IMR-90 (cell line): ENCODE results near the gene OAF. TPM values are rescaled to one million over a fixed set of nuclear protein-coding genes. Genes with fewer than 3 reads are reported as not detected.

Source experiments
- ATAC-seq: fragments of 200-7000 bp; cut with Tn5 transposase; 2 replicates; pipeline ENCODE4 v1.9.1; 2020; ENCODE audit warnings: low read depth, mild to moderate bottlenecking, moderate library complexity
- BruUV-seq: library from RNA; stranded (reverse); fragments of 400-500 nt; replicated peaks from 2 replicates; lab custom pipeline; 2021; lab: Mats Ljungman, UMichigan
- CTCF ChIA-PET: fragments of 300-600 bp; formaldehyde crosslinking; extraction: SDS; loops from one replicate; lab custom pipeline; 2021; ENCODE audit warnings: antibody characterized with exemption; lab: Yijun Ruan, JAX
- POLR2A ChIA-PET: fragments of 300-600 bp; sonication (Branson Sonifier 250); formaldehyde crosslinking; loops from one replicate; lab custom pipeline; 2022; ENCODE audit warnings: antibody characterized with exemption; ENCODE audit not compliant: unreplicated experiment; lab: Charles Lee
- DNase-seq: peaks from one replicate; pipeline ENCODE4 v3.0.0; 2013
- H2AFZ ChIP-seq: replicated peaks from 2 replicates; pipeline ENCODE3; 2013; ENCODE audit warnings: low read length, mild to moderate bottlenecking; ENCODE audit not compliant: poor library complexity
- H2AK5ac ChIP-seq: 2 replicates; pipeline ENCODE4 v1.6.1; 2013; ENCODE audit warnings: low read depth, low read length, inconsistent platforms
- H2AK9ac ChIP-seq: replicated peaks from 2 replicates; pipeline ENCODE3; 2013; ENCODE audit warnings: mild to moderate bottlenecking, low read depth, low read length, moderate library complexity; ENCODE audit not compliant: poor library complexity
- H2BK120ac ChIP-seq: 2 replicates; pipeline ENCODE4 v1.6.1; 2013; ENCODE audit warnings: low read depth, low read length, inconsistent platforms
- H2BK15ac ChIP-seq: 3 replicates; pipeline ENCODE4 v1.6.1; 2013; ENCODE audit warnings: low read depth, low read length, inconsistent platforms
- H2BK20ac ChIP-seq: 2 replicates; pipeline ENCODE4 v1.6.1; 2013; ENCODE audit warnings: low read depth, mild to moderate bottlenecking, inconsistent platforms, low read length, moderate library complexity
- H2BK5ac ChIP-seq: 2 replicates; pipeline ENCODE4 v1.6.1; 2013; ENCODE audit warnings: mild to moderate bottlenecking, low read depth, low read length, inconsistent platforms; ENCODE audit not compliant: poor library complexity, severe bottlenecking
- H3K14ac ChIP-seq: replicated peaks from 2 replicates; pipeline ENCODE4 v1.6.1; 2013; ENCODE audit warnings: low read depth, low read length, inconsistent platforms
- H3K18ac ChIP-seq: 2 replicates; pipeline ENCODE4 v1.6.1; 2013; ENCODE audit warnings: low read depth, low read length, control low read depth
- H3K23ac ChIP-seq: 2 replicates; pipeline ENCODE4 v1.6.1; 2013; ENCODE audit warnings: low read depth, low read length, inconsistent platforms
- H3K27ac ChIP-seq: 2 replicates; pipeline ENCODE4 v1.5.1; 2013; ENCODE audit warnings: mild to moderate bottlenecking, control low read depth, low read length; ENCODE audit not compliant: insufficient read depth
- H3K27me3 ChIP-seq: 2 replicates; pipeline ENCODE4 v1.6.1; 2013; ENCODE audit warnings: low read length; ENCODE audit not compliant: control insufficient read depth, insufficient read depth
- H3K36me3 ChIP-seq: 2 replicates; pipeline ENCODE4 v1.6.1; 2013; ENCODE audit warnings: low read length, mixed read lengths; ENCODE audit not compliant: control insufficient read depth, insufficient read depth
- H3K4ac ChIP-seq: 2 replicates; pipeline ENCODE4 v1.6.1; 2013; ENCODE audit warnings: low read depth, low read length, inconsistent platforms
- H3K4me1 ChIP-seq: 2 replicates; pipeline ENCODE4 v1.6.1; 2013; ENCODE audit warnings: low read length, mixed read lengths; ENCODE audit not compliant: control insufficient read depth, insufficient read depth
- H3K4me2 ChIP-seq: 2 replicates; pipeline ENCODE4 v1.6.1; 2013; ENCODE audit warnings: low read depth, mild to moderate bottlenecking, control low read depth, low read length, moderate library complexity
- H3K4me3 ChIP-seq: 2 replicates; pipeline ENCODE4 v1.5.1; 2013; ENCODE audit warnings: low read depth, mild to moderate bottlenecking, control low read depth, low read length, moderate library complexity; ENCODE audit not compliant: insufficient read depth
- H3K56ac ChIP-seq: 2 replicates; pipeline ENCODE4 v1.6.1; 2013; ENCODE audit warnings: low read length, inconsistent platforms; ENCODE audit not compliant: insufficient read depth; ENCODE audit errors: extremely low read depth
- H3K79me1 ChIP-seq, 2 experiments: 2 replicates each; pipeline ENCODE4 v1.6.1; 2013; ENCODE audit warnings: low read length in 2 of 2, inconsistent platforms in 1 of 2, low read depth in 1 of 2
- H3K9ac ChIP-seq: 2 replicates; pipeline ENCODE4 v1.6.1; 2013; ENCODE audit warnings: low read depth, low read length, control low read depth
- H3K9me1 ChIP-seq: 2 replicates; pipeline ENCODE4 v1.6.1; 2013; ENCODE audit warnings: low read length, inconsistent platforms; ENCODE audit not compliant: insufficient read depth
- H3K9me3 ChIP-seq: 2 replicates; pipeline ENCODE4 v1.6.1; 2013; ENCODE audit warnings: low read length; ENCODE audit not compliant: control insufficient read depth, insufficient read depth
- H4K20me1 ChIP-seq: 2 replicates; pipeline ENCODE4 v1.6.1; 2013; ENCODE audit warnings: low read length, inconsistent platforms; ENCODE audit not compliant: insufficient read depth
- H4K5ac ChIP-seq: 2 replicates; pipeline ENCODE4 v1.6.1; 2013; ENCODE audit warnings: mild to moderate bottlenecking, low read depth, low read length, control low read depth
- H4K8ac ChIP-seq, 2 experiments: 2 replicates each; pipeline ENCODE4 v1.6.1; 2013; ENCODE audit warnings: low read depth in 2 of 2, low read length in 2 of 2, control low read depth in 1 of 2, inconsistent platforms in 1 of 2
- H4K91ac ChIP-seq: 2 replicates; pipeline ENCODE4 v1.6.1; 2013; ENCODE audit warnings: low read depth, low read length, inconsistent platforms; ENCODE audit not compliant: insufficient read depth
- CHD1 ChIP-seq: IDR thresholded peaks from 2 replicates; pipeline ENCODE4 v1.6.1; 2012; ENCODE audit warnings: low read depth, low read length, improper control_type of control experiment
- RCOR1 ChIP-seq: IDR thresholded peaks from 2 replicates; pipeline ENCODE4 v1.6.1; 2012; ENCODE audit warnings: mild to moderate bottlenecking, low read length, improper control_type of control experiment; ENCODE audit not compliant: insufficient replicate concordance
- WGBS, 2 experiments: methylation state at CpG; one replicate each; pipeline versions ENCODE4 v1.1.5 to v1.1.7; 2013; ENCODE audit warnings: missing lambda C conversion rate in 2 of 2; ENCODE audit not compliant: insufficient read length in 1 of 2; ENCODE audit errors: extremely low coverage in 2 of 2; 5-methylcytosine and 5-hydroxymethylcytosine counted together
- dilution Hi-C: fragments of 300-500 bp; cut with HindIII; formaldehyde crosslinking; loops from one replicate; pipeline ENCODE4 v1.14.3; 2018; ENCODE audit warnings: low sequenced_read_pairs; ENCODE audit not compliant: unreplicated experiment
- in situ Hi-C: fragments of 300-500 bp; cut with MboI; formaldehyde crosslinking; loops from 3 replicates; pipeline ENCODE4 v1.14.3; 2019; ENCODE audit warnings: low sequenced_read_pairs, inconsistent platforms, mixed read lengths
- intact Hi-C: fragments of 100-400 bp; cut with micrococcal nuclease; formaldehyde crosslinking; loops from 2 replicates; pipeline ENCODE4 v1.10.0; 2022
- polyA plus RNA-seq, 3 experiments: library from polyadenylated mRNA; depleted of rRNA; stranded (reverse); fragments of >200 nt; gene quantifications; 2 replicates each; pipeline ENCODE4 v1.2.3, GENCODE V29; 2012; ENCODE audit warnings: low replicate concordance in 1 of 3
- total RNA-seq: library from RNA; depleted of rRNA; stranded (reverse); fragments of >200 nt; gene quantifications from 2 replicates; pipeline ENCODE4 v1.2.3, GENCODE V29; 2012

OAF gene
- total and polyA plus RNA-seq, 2 of the 4 experiments (the other 2 are of a cell fraction) = 9.9 to 42.0 TPM

GRCh38 chr11:120199613-120200012, 11.2 kb upstream of the OAF start:
- BruUV-seq = no TSS peak
- H3K79me1 ChIP-seq = no peaks in the 10 kb centered on the region
- no peaks in the 10 kb centered on the region for H3K4me1 ChIP-seq
- H3K9ac ChIP-seq = no peak overlapping the region
- TF ChIP-seq CHD1 (no peak), RCOR1 (no peak)
- CTCF ChIA-PET = no interaction called here
- H2AK5ac ChIP-seq = no peak overlapping the region
- H3K36me3 ChIP-seq = no peaks in the 10 kb centered on the region
- H2BK120ac ChIP-seq = no peak overlapping the region
- no peak overlapping the region for H2BK15ac ChIP-seq
- no peak overlapping the region for H3K56ac ChIP-seq
- WGBS, 2 experiments = 60% methylated on average over 3 of the region's 9 CpGs; no CpG with 5 or more reads in 1 of the 2 experiments
- H2AK9ac ChIP-seq = no peak overlapping the region
- no peak overlapping the region for H2BK20ac ChIP-seq
- DNase-seq = no peak
- H3K23ac ChIP-seq = no peak overlapping the region
- dilution Hi-C loops = no loop called here
- no peak overlapping the region for H3K4me3 ChIP-seq
- no peaks in the 10 kb centered on the region for H4K20me1 ChIP-seq
- no peak overlapping the region for H3K4ac ChIP-seq
- in situ Hi-C loops = no loop called here
- H2AFZ ChIP-seq = peak overlapping the region; percentile 7
- no peak overlapping the region for H2BK5ac ChIP-seq
- intact Hi-C loops = no loop called here
- H3K9me3 ChIP-seq = no peaks in the 10 kb centered on the region
- H4K8ac ChIP-seq = no peak overlapping the region
- H3K4me2 ChIP-seq = no peak overlapping the region
- no peak overlapping the region for H3K27ac ChIP-seq
- no peak overlapping the region for H3K18ac ChIP-seq
- POLR2A ChIA-PET = no interaction called here
- H4K5ac ChIP-seq = no peak overlapping the region
- H3K27me3 ChIP-seq = peaks cover 45% of the 10 kb centered on the region
- no peak for ATAC-seq
- H4K91ac ChIP-seq = no peak overlapping the region
- H3K9me1 ChIP-seq = no peaks in the 10 kb centered on the region; the same call in 1 of the 2 replicates
- no peak overlapping the region for H3K14ac ChIP-seq
